Retinal pigment epithelial cell (primary cell): ENCODE measurements around the gene OR7A5.
"Not testable (repeated sequence)": the region's sequence is repeated elsewhere in the genome, so short reads cannot be mapped to it uniquely, and the experiment has no call there.

ENCODE experiments used
- DNase-seq: peaks from one replicate; pipeline ENCODE4 v3.0.0-alpha.2; 2010; ENCODE audit warnings: low read depth
- H3K4me3 ChIP-seq: 2 replicates; pipeline ENCODE4 v1.5.1; 2011; ENCODE audit warnings: mild to moderate bottlenecking, low read length, control low read depth, moderate library complexity
- CTCF ChIP-seq: conservative IDR thresholded peaks from 2 replicates; pipeline ENCODE4 v1.5.1; 2011; ENCODE audit warnings: low read depth, low read length, control low read depth, inconsistent platforms

OR7A5 gene

GRCh38 chr19:14782626-14783409 is 52.2 kb downstream of the OR7A5 start:
- no peak overlapping the region for H3K4me3 ChIP-seq
- no peak for DNase-seq
- no peak for TF ChIP-seq CTCF

DNA sequence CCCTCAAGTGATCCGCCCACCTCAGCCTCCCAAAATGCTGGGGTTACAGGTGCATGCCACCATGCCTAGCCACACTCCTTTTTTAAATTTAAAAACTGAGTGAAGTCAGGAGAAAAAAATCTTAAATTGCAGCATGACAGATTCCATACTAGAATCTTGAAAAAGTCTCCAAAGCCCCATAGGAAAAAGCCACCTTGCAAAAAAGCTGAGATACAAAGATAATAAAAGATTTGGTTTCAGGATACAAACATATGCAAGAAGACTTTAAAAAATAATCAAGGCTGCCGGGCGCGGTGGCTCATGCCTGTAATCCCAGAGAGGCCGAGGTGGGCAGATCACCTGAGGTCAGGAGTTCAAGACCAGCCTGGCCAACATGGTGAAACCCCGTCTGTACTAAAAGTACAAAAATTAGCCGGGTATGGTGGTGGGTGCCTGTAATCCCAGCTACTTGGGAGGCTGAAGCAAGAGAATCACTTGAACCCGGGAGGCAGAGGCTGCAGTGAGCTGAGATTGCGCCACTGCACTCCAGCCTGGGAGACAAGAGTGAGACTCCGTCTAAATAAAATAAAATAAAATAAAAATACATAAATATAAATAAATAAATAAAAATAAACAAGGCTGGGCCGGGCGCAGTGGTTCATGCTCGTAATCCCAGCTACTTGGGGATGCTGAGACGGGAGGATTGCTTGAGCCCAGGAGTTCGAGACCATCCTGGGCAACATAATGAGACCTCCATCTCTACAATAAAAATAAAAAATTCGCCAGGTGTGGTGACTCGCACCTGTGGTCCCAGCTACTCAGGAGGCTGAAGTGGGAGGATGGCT is 53.1 kb downstream of the OR7A5 start:
- H3K4me3 ChIP-seq, DNase-seq: not testable (repeated sequence)

- not testable (repeated sequence) for DNase-seq, H3K4me3 ChIP-seq
These were observed 54.3 kb downstream of the OR7A5 start for GRCh38 chr19:14780622-14781225.

DNA sequence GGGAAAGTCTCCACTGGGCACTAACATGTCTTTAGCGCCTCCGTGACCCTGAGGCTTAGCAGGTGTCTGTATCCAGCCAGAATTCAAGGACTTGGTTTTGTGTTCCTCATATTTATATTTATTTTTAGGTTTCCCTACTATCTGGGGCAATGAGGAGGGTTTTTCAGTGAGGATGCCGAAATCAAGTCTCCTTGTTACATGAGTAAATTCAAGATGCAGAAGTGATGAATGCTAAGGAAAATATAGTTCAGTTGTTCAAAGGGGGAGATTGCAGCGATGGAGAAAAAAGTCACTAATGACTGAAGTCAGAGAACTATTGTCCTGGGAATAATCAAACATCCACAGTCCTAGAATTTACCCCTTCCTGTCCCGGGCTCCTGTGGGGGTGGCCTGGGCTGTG is 55.8 kb downstream of the OR7A5 start:
- no peak for DNase-seq
- no peak for TF ChIP-seq CTCF
- no peak overlapping the region for H3K4me3 ChIP-seq

- not testable (repeated sequence) for H3K4me3 ChIP-seq, DNase-seq
These were observed 56.7 kb downstream of the OR7A5 start, which contains the start of gene ADGRE2 for GRCh38 chr19:14778110-14778845. Gene ADGRE2 (minus strand): TSS chr19:14778560. CDS start chr19:14776756, 1,804 bp downstream.

DNA sequence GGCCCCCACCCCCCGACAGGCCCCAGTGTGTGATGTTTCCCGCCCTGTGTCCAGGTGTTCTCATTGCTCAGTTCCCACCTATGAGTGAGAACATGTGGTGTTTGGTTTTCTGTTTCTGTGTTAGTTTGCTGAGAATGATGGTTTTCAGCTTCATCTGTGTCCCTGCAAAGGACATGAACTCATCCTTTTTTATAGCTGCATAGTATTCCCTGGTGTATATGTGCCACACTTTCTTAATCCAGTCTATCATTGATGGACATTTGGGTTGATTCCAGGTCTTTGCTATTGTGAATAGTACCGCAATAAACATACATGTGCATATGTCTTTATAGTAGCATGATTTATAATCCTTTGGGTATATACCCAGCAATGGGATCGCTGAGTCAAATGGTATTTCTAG is 57.3 kb downstream of the OR7A5 start:
- not testable (repeated sequence) for H3K4me3 ChIP-seq, DNase-seq
